Measurements from ENCODE around the gene NDEL1. TPM values are rescaled to one million over a fixed set of nuclear protein-coding genes. Genes with fewer than 3 reads are reported as not detected.

Gene NDEL1
- total RNA-seq, 1 experiment from 2014 or later = 71.1 TPM

DNA sequence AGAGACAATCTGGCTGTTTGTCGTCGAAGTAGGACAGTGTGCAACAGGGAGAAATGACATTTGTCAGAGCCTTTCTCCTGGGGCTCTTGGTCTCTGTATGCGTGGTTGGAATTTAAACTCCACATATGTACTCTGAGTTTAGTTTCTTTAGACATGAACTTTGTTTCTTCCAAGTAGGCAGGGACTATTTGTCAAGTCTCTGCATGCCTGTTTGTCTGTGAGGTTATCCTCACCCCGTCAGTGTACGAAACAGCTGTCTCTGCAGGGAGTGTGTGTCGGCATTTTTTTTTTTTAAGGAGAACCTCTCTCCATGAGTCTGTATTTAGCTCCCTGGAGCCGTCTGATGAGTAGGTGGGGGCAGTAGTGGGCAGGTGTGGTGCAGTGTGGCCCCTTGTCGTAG lies 29.7 kb downstream of the NDEL1 start:
- CTCF ChIA-PET = no interaction called here
- POLR2A ChIA-PET (ENCODE audit: low non-redundant PET) = no interaction called here
- TF ChIP-seq CTCF (conservative IDR thresholded peaks at IDR 0.05; ENCODE audit: low read depth, low read length) (no peak), EZH2 (IDR thresholded peaks at IDR 0.05; ENCODE audit: borderline replicate concordance, low read depth, low read length, poor library complexity, severe bottlenecking) (no peak)
- no TSS peak for BruUV-seq (replicated peaks)
- H3K27me3 ChIP-seq (replicated peaks; ENCODE audit: insufficient read depth, low read depth, low read length, poor library complexity) = no peaks in the 10 kb centered on the region
- no peak overlapping the region for H3K4me3 ChIP-seq (ENCODE audit: low read depth, low read length, poor library complexity, severe bottlenecking)
- H3K4me1 ChIP-seq (ENCODE audit: insufficient read depth, low read length, poor library complexity, severe bottlenecking) = peaks cover 14% of the 10 kb centered on the region
- H3K27ac ChIP-seq (ENCODE audit: low read depth, low read length, poor library complexity, severe bottlenecking) = peak overlapping the region; percentile 2
- H3K36me3 ChIP-seq (ENCODE audit: insufficient read depth, low read length, poor library complexity, severe bottlenecking) = peaks cover 29% of the 10 kb centered on the region
- no peaks in the 10 kb centered on the region for H3K9me3 ChIP-seq (ENCODE audit: low read depth, low read length, poor library complexity, severe bottlenecking)
- DNase-seq (ENCODE audit: low spot score) = no peak
- intact Hi-C loops (cut with micrococcal nuclease; ENCODE audit: unreplicated experiment) = no loop called here

- H3K36me3 ChIP-seq (ENCODE audit: insufficient read depth, low read length, poor library complexity, severe bottlenecking) = peaks cover 25% of the 10 kb centered on the region
- H3K4me1 ChIP-seq (ENCODE audit: insufficient read depth, low read length, poor library complexity, severe bottlenecking) = peaks cover 18% of the 10 kb centered on the region
- peak overlapping the region; percentile 2 for H3K27ac ChIP-seq (ENCODE audit: low read depth, low read length, poor library complexity, severe bottlenecking)
- intact Hi-C loops (cut with micrococcal nuclease; ENCODE audit: unreplicated experiment) = no loop called here
- BruUV-seq (replicated peaks) = no TSS peak
- H3K4me3 ChIP-seq (ENCODE audit: low read depth, low read length, poor library complexity, severe bottlenecking) = no peak overlapping the region
- H3K9me3 ChIP-seq (ENCODE audit: low read depth, low read length, poor library complexity, severe bottlenecking) = no peaks in the 10 kb centered on the region
- CTCF ChIA-PET = no interaction called here
- no peak for TF ChIP-seq CTCF (conservative IDR thresholded peaks at IDR 0.05; ENCODE audit: low read depth, low read length)
- TF ChIP-seq EZH2 (IDR thresholded peaks at IDR 0.05; ENCODE audit: borderline replicate concordance, low read depth, low read length, poor library complexity, severe bottlenecking) = no peak
- no peak for DNase-seq (ENCODE audit: low spot score)
- POLR2A ChIA-PET (ENCODE audit: low non-redundant PET) = no interaction called here
- H3K27me3 ChIP-seq (replicated peaks; ENCODE audit: insufficient read depth, low read depth, low read length, poor library complexity) = no peaks in the 10 kb centered on the region
These were observed 30.1 kb downstream of the NDEL1 start for GRCh38 chr17:8465759-8466158.

GRCh38 chr17:8466456-8466855 lies 30.8 kb downstream of the NDEL1 start:
- no peak overlapping the region for H3K27ac ChIP-seq (ENCODE audit: low read depth, low read length, poor library complexity, severe bottlenecking)
- H3K36me3 ChIP-seq (ENCODE audit: insufficient read depth, low read length, poor library complexity, severe bottlenecking) = peaks cover 21% of the 10 kb centered on the region
- H3K27me3 ChIP-seq (replicated peaks; ENCODE audit: insufficient read depth, low read depth, low read length, poor library complexity) = no peaks in the 10 kb centered on the region
- no peak for DNase-seq (ENCODE audit: low spot score)
- peaks cover 22% of the 10 kb centered on the region for H3K4me1 ChIP-seq (ENCODE audit: insufficient read depth, low read length, poor library complexity, severe bottlenecking)
- no peak overlapping the region for H3K4me3 ChIP-seq (ENCODE audit: low read depth, low read length, poor library complexity, severe bottlenecking)
- BruUV-seq (replicated peaks) = no TSS peak
- intact Hi-C loops (cut with micrococcal nuclease; ENCODE audit: unreplicated experiment) = no loop called here
- POLR2A ChIA-PET (ENCODE audit: low non-redundant PET) = no interaction called here
- CTCF ChIA-PET = no interaction called here
- TF ChIP-seq EZH2 (IDR thresholded peaks at IDR 0.05; ENCODE audit: borderline replicate concordance, low read depth, low read length, poor library complexity, severe bottlenecking) (no peak), CTCF (conservative IDR thresholded peaks at IDR 0.05; ENCODE audit: low read depth, low read length) (no peak)
- H3K9me3 ChIP-seq (ENCODE audit: low read depth, low read length, poor library complexity, severe bottlenecking) = no peaks in the 10 kb centered on the region

Measured in A673 (cell line).